ENCODE data around the gene CAD.

DNA sequence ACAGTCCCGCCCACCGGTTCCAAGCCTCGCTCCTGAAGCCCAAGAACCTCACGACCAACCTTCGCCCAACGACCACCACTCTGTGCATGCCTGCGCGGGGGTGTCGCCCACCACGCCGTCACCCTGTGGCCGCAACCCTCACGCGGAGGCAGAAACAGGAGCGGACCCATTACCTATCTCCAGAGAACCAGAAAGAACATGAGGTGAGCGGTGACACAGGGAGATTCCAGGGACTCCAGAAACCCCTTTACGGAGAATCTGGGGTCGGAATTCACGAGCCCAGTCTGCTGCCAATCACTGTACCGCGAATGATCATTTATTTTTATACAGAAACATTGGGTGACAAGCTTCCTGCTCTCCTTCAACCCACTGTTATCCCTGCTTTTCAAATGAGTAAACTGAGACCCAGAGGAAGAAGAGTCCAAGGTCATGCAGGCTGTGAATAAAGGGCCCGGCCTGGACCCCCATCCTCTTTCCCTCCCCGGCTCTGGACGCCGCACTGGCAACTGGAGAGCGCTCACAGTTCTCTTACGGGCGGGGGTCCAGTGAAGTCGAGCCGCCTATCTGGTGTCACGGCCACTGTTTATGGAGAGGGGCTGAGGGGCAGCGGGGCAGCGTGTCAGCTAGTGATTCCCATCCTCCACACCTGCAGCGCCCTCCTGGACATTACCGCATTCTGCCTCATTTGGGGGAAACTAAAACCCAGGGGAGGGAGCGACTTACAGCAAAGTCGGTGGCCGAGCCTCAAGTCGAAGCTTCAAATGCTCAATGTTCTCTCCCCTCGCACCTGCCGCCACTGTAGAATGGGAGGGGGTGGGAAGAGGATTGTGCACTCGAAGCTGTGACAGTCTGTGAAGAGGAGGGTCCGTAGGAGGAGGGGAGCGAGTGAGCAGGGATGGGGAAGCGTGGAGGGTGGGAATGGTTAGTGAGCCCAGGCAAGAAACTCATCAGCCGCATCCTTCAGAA lies 46.4 kb downstream of the CAD start:
- TF ChIP-seq GATA3 (IDR thresholded peaks at IDR 0.05; ENCODE audit: low read depth, low read length) (no peak), GATA2 (IDR thresholded peaks at IDR 0.05; ENCODE audit: low read depth, low read length) (no peak)

All from SH-SY5Y (cell line).